ENCODE data around the gene MYOG.

Gene MYOG

GRCh38 chr1:203100516-203100869, 14.7 kb upstream of the MYOG start:
- no peak for TF ChIP-seq CTCF (IDR thresholded peaks at IDR 0.05)
- H3K27me3 Mint-ChIP-seq (ENCODE audit: low read depth, poor library complexity), result peaks cover 9% of the 10 kb centered on the region
- H3K4me3 Mint-ChIP-seq, result no peak overlapping the region
- peaks cover 30% of the 10 kb centered on the region for H3K4me1 Mint-ChIP-seq
- peak overlapping the region; percentile 79 for H3K27ac Mint-ChIP-seq
- H3K9me3 Mint-ChIP-seq, result peaks cover 33% of the 10 kb centered on the region
- peaks cover 17% of the 10 kb centered on the region for H3K36me3 Mint-ChIP-seq (ENCODE audit: low read depth)
- no peak for DNase-seq

GRCh38 chr1:203099805-203100515, 14.1 kb upstream of the MYOG start:
- H3K27me3 Mint-ChIP-seq (ENCODE audit: low read depth, poor library complexity), result peaks cover 5% of the 10 kb centered on the region
- H3K36me3 Mint-ChIP-seq (ENCODE audit: low read depth), result peaks cover 19% of the 10 kb centered on the region
- H3K27ac Mint-ChIP-seq, result no peak overlapping the region
- peaks cover 33% of the 10 kb centered on the region for H3K9me3 Mint-ChIP-seq
- no peak overlapping the region for H3K4me3 Mint-ChIP-seq
- peaks cover 30% of the 10 kb centered on the region for H3K4me1 Mint-ChIP-seq
- TF ChIP-seq CTCF (IDR thresholded peaks at IDR 0.05), result no peak
- DNase-seq, result no peak

- H3K36me3 Mint-ChIP-seq (ENCODE audit: low read depth), result peaks cover 25% of the 10 kb centered on the region
- peaks cover 5% of the 10 kb centered on the region for H3K27me3 Mint-ChIP-seq (ENCODE audit: low read depth, poor library complexity)
- peaks cover 39% of the 10 kb centered on the region for H3K9me3 Mint-ChIP-seq
- DNase-seq, result no peak
- no peak overlapping the region for H3K4me3 Mint-ChIP-seq
- TF ChIP-seq CTCF (IDR thresholded peaks at IDR 0.05), result no peak
- H3K27ac Mint-ChIP-seq, result no peak overlapping the region
- H3K4me1 Mint-ChIP-seq, result peaks cover 30% of the 10 kb centered on the region
These were observed 13.2 kb upstream of the MYOG start for GRCh38 chr1:203098914-203099520.

GRCh38 chr1:203098445-203098844, 12.6 kb upstream of the MYOG start:
- peaks cover 25% of the 10 kb centered on the region for H3K36me3 Mint-ChIP-seq (ENCODE audit: low read depth)
- no peak for TF ChIP-seq CTCF (IDR thresholded peaks at IDR 0.05)
- H3K4me1 Mint-ChIP-seq, result peaks cover 29% of the 10 kb centered on the region
- no peak overlapping the region for H3K27ac Mint-ChIP-seq
- no peak overlapping the region for H3K4me3 Mint-ChIP-seq
- peaks cover 44% of the 10 kb centered on the region for H3K9me3 Mint-ChIP-seq
- DNase-seq, result no peak
- H3K27me3 Mint-ChIP-seq (ENCODE audit: low read depth, poor library complexity), result peaks cover 5% of the 10 kb centered on the region

- Mint-ChIP-seq H3K27ac (no peak overlapping the region), H3K27me3 (ENCODE audit: low read depth, poor library complexity) (peaks cover 9% of the 10 kb centered on the region), H3K36me3 (ENCODE audit: low read depth) (peaks cover 25% of the 10 kb centered on the region), H3K4me1 (peaks cover 19% of the 10 kb centered on the region), H3K4me3 (no peak overlapping the region), H3K9me3 (peaks cover 47% of the 10 kb centered on the region)
- no peak for TF ChIP-seq CTCF (IDR thresholded peaks at IDR 0.05)
- DNase-seq, result no peak
These were observed 11.2 kb upstream of the MYOG start for GRCh38 chr1:203097001-203097400.

GRCh38 chr1:203096566-203096965, 10.8 kb upstream of the MYOG start:
- Mint-ChIP-seq H3K4me1 (peaks cover 19% of the 10 kb centered on the region), H3K36me3 (ENCODE audit: low read depth) (peaks cover 25% of the 10 kb centered on the region), H3K27me3 (ENCODE audit: low read depth, poor library complexity) (peaks cover 9% of the 10 kb centered on the region), H3K27ac (no peak overlapping the region), H3K4me3 (no peak overlapping the region), H3K9me3 (peaks cover 47% of the 10 kb centered on the region)
- no peak for TF ChIP-seq CTCF (IDR thresholded peaks at IDR 0.05)
- DNase-seq, result no peak

All from nephron progenitor cell (in vitro differentiated cells).